ENCODE results near the gene KANSL1. TPM values are rescaled to one million over a fixed set of nuclear protein-coding genes. Genes with fewer than 3 reads are reported as not detected.

Gene KANSL1
- total RNA-seq, 1 donor from 2014 or later: 154 TPM

DNA sequence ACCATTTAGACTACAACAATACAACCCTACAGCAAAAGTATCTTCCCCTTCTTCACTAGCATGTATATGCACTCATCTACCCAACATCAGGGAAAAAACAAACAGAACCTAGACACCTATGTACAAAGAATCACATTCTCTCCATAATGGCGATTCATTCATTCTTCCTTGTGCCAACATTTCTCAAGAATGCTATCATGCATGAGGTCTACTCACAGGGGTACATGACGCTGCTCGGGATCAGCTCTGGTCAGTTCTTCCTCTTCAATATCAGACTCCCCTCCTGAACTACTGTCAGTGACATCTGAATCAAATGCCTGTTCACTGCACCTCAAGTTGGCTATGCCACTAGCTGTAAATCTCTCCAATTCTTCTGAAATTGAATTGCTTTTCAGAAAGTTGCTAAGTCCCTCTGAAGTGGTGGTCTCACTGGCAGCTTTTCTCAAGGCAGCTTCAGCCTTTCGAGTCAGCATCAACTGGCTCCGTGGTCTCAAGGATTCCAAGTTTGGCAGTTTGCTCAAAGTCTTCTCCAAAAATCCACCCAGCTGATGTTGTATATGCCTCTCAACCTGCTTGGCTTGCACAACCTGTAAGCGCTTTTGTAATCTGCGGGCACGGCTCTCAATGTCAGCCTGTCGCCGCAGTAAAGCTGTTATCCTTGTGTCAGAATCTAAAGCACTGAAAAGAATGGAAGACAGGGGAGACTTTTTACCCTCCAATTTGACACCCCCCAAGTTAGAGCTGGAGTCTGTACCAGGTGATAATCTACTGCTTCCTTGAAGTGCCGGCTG lies 22.4 kb downstream of the KANSL1 start:
- Mint-ChIP-seq H3K4me1 (ENCODE audit: unreplicated experiment) (peaks cover 33% of the 10 kb centered on the region), H3K9me3 (ENCODE audit: unreplicated experiment) (no peaks in the 10 kb centered on the region), H3K27me3 (ENCODE audit: unreplicated experiment) (peaks cover 10% of the 10 kb centered on the region), H3K27ac (ENCODE audit: unreplicated experiment) (no peak overlapping the region), H3K4me3 (ENCODE audit: unreplicated experiment) (peak overlapping the region; percentile 42), H3K36me3 (ENCODE audit: low read depth, unreplicated experiment) (peaks cover 23% of the 10 kb centered on the region)
- DNase-seq (ENCODE audit: low spot score): no peak
- TF ChIP-seq CTCF (IDR thresholded peaks at IDR 0.05; ENCODE audit: unreplicated experiment): no peak

GRCh38 chr17:46169913-46170638 lies 23.2 kb downstream of the KANSL1 start:
- no peak for DNase-seq (ENCODE audit: low spot score)
- no peak for TF ChIP-seq CTCF (IDR thresholded peaks at IDR 0.05; ENCODE audit: unreplicated experiment)
- Mint-ChIP-seq H3K27me3 (ENCODE audit: unreplicated experiment) (peaks cover 10% of the 10 kb centered on the region), H3K27ac (ENCODE audit: unreplicated experiment) (no peak overlapping the region), H3K4me3 (ENCODE audit: unreplicated experiment) (no peak overlapping the region), H3K4me1 (ENCODE audit: unreplicated experiment) (peaks cover 28% of the 10 kb centered on the region), H3K36me3 (ENCODE audit: low read depth, unreplicated experiment) (peaks cover 23% of the 10 kb centered on the region), H3K9me3 (ENCODE audit: unreplicated experiment) (no peaks in the 10 kb centered on the region)

GRCh38 chr17:46167826-46168569 lies 25.2 kb downstream of the KANSL1 start:
- Mint-ChIP-seq H3K36me3 (ENCODE audit: low read depth, unreplicated experiment) (peaks cover 27% of the 10 kb centered on the region), H3K27ac (ENCODE audit: unreplicated experiment) (peak overlapping the region; percentile 1), H3K4me3 (ENCODE audit: unreplicated experiment) (no peak overlapping the region), H3K9me3 (ENCODE audit: unreplicated experiment) (no peaks in the 10 kb centered on the region), H3K4me1 (ENCODE audit: unreplicated experiment) (peaks cover 34% of the 10 kb centered on the region), H3K27me3 (ENCODE audit: unreplicated experiment) (peaks cover 8% of the 10 kb centered on the region)
- no peak for DNase-seq (ENCODE audit: low spot score)
- TF ChIP-seq CTCF (IDR thresholded peaks at IDR 0.05; ENCODE audit: unreplicated experiment): no peak

DNA sequence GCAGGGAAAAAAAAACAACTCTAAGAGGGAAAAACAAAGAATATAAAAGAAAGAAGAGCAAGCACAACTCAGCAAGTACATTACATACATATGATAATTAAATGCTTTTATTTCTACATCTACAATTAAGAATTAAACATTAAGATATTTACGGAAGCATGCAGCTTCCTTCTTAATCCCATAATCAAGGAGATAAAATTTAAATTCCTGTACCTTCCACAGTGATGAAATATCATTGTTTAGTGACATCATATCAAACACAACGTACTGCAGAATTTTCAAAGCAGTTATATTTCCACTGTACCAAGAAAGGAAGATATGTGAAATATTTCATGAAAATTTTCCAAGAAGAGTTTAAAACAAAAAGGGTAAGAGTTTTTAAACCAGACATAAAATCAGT lies 26.0 kb downstream of the KANSL1 start:
- no peak for TF ChIP-seq CTCF (IDR thresholded peaks at IDR 0.05; ENCODE audit: unreplicated experiment)
- H3K9me3 Mint-ChIP-seq (ENCODE audit: unreplicated experiment): no peaks in the 10 kb centered on the region
- peaks cover 8% of the 10 kb centered on the region for H3K27me3 Mint-ChIP-seq (ENCODE audit: unreplicated experiment)
- no peak overlapping the region for H3K27ac Mint-ChIP-seq (ENCODE audit: unreplicated experiment)
- DNase-seq (ENCODE audit: low spot score): no peak
- H3K4me1 Mint-ChIP-seq (ENCODE audit: unreplicated experiment): peaks cover 37% of the 10 kb centered on the region
- no peak overlapping the region for H3K4me3 Mint-ChIP-seq (ENCODE audit: unreplicated experiment)
- H3K36me3 Mint-ChIP-seq (ENCODE audit: low read depth, unreplicated experiment): peaks cover 30% of the 10 kb centered on the region

Measured in endothelial cell (in vitro differentiated cells).